Measurements from ENCODE around the gene PKMYT1. TPM values are rescaled to one million over a fixed set of nuclear protein-coding genes. Genes with fewer than 3 reads are reported as not detected.
"Not testable (repeated sequence)": the region's sequence is repeated elsewhere in the genome, so short reads cannot be mapped to it uniquely, and the experiment has no call there.

PKMYT1 gene
- total RNA-seq, 1 experiment from 2014 or later, result 14.8 TPM

- DNase-seq (ENCODE audit: extremely low read depth, low read depth), result peak; percentile 52
Measured at GRCh38 chr16:2963723-2964474, 16.3 kb downstream of the PKMYT1 start, which contains the start of gene KREMEN2. Gene KREMEN2 (plus strand): TSS chr16:2964275. CDS start chr16:2964521, 246 bp downstream.

GRCh38 chr16:2963074-2963722, 17.0 kb downstream of the PKMYT1 start:
- no peak for DNase-seq (ENCODE audit: extremely low read depth, low read depth)

- DNase-seq (ENCODE audit: extremely low read depth, low read depth), result no peak
Measured at GRCh38 chr16:2962334-2963073, 17.7 kb downstream of the PKMYT1 start.

GRCh38 chr16:2960183-2961010, 19.8 kb downstream of the PKMYT1 start:
- no peak for DNase-seq (ENCODE audit: extremely low read depth, low read depth)

GRCh38 chr16:2959206-2959605, 21.0 kb downstream of the PKMYT1 start:
- no peak for DNase-seq (ENCODE audit: extremely low read depth, low read depth)

GRCh38 chr16:2956579-2956956, 23.7 kb downstream of the PKMYT1 start:
- no peak for DNase-seq (ENCODE audit: extremely low read depth, low read depth)

GRCh38 chr16:2955779-2956578, 24.3 kb downstream of the PKMYT1 start:
- no peak for DNase-seq (ENCODE audit: extremely low read depth, low read depth)

- DNase-seq (ENCODE audit: extremely low read depth, low read depth), result no peak
Measured at GRCh38 chr16:2955438-2955778, 24.8 kb downstream of the PKMYT1 start.

GRCh38 chr16:2954656-2955381, 25.4 kb downstream of the PKMYT1 start:
- no peak for DNase-seq (ENCODE audit: extremely low read depth, low read depth)

- DNase-seq (ENCODE audit: extremely low read depth, low read depth), result no peak
Measured at GRCh38 chr16:2953706-2954627, 26.3 kb downstream of the PKMYT1 start.

- DNase-seq (ENCODE audit: extremely low read depth, low read depth), result no peak
Measured at GRCh38 chr16:2952679-2953078, 27.6 kb downstream of the PKMYT1 start.

- no peak for DNase-seq (ENCODE audit: extremely low read depth, low read depth)
Measured at GRCh38 chr16:2950773-2951172, 29.5 kb downstream of the PKMYT1 start.

- DNase-seq (ENCODE audit: extremely low read depth, low read depth), result no peak
Measured at GRCh38 chr16:2950353-2950724, 29.9 kb downstream of the PKMYT1 start.

GRCh38 chr16:2949705-2950352, 30.4 kb downstream of the PKMYT1 start:
- no peak for DNase-seq (ENCODE audit: extremely low read depth, low read depth)

- DNase-seq (ENCODE audit: extremely low read depth, low read depth), result no peak
Measured at GRCh38 chr16:2948807-2949704, 31.2 kb downstream of the PKMYT1 start.

- DNase-seq (ENCODE audit: extremely low read depth, low read depth), result no peak
Measured at GRCh38 chr16:2946649-2947048, 33.6 kb downstream of the PKMYT1 start.

GRCh38 chr16:2943716-2944115, 36.5 kb downstream of the PKMYT1 start:
- not testable (repeated sequence) for DNase-seq (ENCODE audit: extremely low read depth, low read depth)

Data from NCI-H460 (cell line).